HG03175 (cell line): Measurements from ENCODE around the gene SEPTIN11.

ENCODE experiments used
- ATAC-seq: cut with Tn5 transposase; IDR thresholded peaks from one replicate; pipeline ENCODE4 v1.9.1; 2021; ENCODE audit warnings: mild to moderate bottlenecking, moderate library complexity; ENCODE audit not compliant: unreplicated experiment

SEPTIN11 gene

DNA sequence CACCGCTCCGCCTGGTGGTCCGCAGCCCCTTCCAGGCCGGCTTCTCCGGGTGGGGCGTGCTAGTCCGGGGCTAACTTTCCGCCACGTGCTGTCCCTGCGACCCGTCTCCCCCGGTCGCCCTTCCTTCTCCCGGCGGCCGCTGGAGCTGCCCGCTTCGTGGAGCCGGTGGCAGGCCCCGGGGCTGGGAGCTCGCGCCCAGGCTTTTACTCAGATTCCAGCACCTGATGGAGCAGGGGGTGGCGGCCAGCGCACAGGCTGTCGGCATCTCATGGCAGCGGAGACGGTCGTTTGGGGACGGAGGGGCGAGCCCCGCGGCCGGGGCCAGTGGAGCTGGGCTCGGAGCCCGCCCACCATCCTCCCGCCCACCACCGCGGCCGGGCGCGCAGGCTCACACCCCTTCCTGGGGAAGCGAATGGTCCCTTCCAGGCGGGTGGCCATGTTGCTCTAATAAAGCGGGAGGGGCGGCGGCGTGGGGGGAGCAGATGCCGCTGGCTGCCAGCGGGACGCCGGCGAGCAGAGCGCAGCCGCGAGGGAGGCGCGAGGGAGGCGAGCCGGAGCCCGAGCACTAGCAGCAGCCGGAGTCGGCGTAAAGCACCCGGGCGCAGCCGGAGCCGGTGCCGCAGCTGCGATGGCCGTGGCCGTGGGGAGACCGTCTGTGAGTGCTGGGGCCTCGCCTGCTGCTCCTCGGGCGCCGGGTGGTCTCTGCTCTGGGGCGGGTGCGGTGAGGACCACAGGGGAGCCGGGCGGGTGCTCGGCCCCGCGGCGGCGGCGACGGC lies at the start of gene SEPTIN11:
Gene SEPTIN11, plus strand, starts transcription at position 477 of the 776 bp plus-strand sequence. Its CDS starts 152 bp downstream, at position 629.
- ATAC-seq = peak; percentile 73

GRCh38 chr4:76902233-76902890 lies 47.2 kb upstream of the SEPTIN11 start:
- ATAC-seq = no peak

DNA sequence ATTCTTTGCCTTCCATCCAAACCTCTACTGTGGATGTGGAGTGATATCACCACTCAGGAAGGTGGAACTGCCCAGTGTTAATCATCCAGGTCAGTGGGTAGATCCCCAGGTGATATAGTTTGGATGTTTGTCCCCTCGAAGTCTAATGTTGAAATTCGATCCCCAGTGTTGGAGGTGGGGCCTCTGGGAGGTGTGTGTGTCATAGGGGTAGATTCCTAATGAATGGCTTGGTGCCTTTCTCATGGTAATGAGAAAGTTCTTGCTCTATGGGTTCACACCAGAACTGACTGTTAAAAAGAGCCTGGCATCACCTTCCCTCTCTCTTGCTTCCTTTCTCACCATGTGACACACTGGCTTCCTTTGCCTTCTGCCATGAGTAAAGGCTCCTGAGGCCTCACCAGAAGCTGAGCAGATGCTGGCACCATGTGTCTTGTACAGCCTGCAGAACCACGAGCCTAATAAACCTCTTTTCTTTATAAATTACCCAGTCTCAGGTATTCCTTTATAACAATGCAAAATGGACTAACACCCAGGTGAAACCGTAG lies 44.8 kb upstream of the SEPTIN11 start:
- no peak for ATAC-seq

GRCh38 chr4:76905521-76905920 lies 44.0 kb upstream of the SEPTIN11 start:
- ATAC-seq = no peak

- no peak for ATAC-seq
These were observed 39.8 kb upstream of the SEPTIN11 start for GRCh38 chr4:76909711-76910110.

DNA sequence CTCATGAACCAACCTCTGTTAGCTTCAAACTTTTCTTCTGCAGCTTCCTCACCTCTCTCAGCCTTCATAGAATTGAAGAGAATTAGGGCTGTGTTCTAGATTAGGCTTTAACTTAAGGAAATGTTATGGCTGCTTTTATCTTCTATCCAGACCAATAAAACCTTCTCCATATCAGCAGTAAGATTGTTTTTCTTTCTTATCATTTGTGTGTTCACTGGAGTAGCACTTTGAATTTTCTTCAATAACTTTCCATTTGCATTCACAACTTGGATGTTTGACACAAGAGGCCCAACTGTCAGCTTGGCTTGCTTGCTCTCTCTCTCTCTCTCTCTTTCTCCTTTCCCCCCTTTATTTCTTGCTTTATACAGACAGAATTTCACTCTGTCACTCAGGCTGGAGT lies 28.8 kb upstream of the SEPTIN11 start:
- no peak for ATAC-seq

- ATAC-seq = no peak
These were observed 25.8 kb upstream of the SEPTIN11 start for GRCh38 chr4:76923619-76924357.

GRCh38 chr4:76926841-76927240 lies 22.7 kb upstream of the SEPTIN11 start:
- ATAC-seq = no peak

DNA sequence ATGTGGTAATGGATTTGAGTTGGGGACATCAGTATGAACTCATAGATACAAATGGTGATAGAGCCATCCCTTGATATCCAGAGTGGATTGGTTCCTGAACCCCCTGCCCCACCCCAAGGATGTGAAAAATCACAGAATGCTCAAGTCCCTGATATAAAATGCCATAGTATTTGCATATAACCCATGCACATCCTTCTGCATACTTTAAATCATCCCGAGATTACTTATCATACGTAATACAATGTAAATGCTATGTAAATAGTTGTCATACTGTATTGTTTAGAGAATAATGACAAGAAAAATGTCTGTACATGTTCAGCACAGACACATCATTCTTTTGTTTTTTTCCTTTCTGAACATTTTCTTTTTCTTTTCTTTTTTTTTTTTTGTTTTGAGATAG lies 18.9 kb upstream of the SEPTIN11 start:
- ATAC-seq = no peak

DNA sequence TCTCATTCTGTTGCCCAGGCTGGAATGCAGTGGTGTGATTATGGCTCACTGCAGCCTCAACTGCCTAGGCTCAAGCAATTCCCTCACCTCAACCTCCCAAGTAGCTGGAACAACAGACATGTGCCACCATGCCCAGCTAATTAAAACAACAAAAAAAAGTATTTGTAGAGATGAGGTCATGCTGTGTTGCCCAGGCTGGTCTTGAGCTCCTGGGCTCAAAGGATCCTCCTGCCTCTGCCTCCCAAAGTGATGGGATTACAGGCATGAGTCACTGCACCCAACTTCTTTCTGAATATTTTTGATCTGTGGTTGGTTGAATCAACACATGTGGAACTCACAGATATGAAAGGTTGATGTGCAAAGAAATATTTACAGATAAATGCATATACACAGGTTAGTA lies 18.5 kb upstream of the SEPTIN11 start:
- no peak for ATAC-seq

DNA sequence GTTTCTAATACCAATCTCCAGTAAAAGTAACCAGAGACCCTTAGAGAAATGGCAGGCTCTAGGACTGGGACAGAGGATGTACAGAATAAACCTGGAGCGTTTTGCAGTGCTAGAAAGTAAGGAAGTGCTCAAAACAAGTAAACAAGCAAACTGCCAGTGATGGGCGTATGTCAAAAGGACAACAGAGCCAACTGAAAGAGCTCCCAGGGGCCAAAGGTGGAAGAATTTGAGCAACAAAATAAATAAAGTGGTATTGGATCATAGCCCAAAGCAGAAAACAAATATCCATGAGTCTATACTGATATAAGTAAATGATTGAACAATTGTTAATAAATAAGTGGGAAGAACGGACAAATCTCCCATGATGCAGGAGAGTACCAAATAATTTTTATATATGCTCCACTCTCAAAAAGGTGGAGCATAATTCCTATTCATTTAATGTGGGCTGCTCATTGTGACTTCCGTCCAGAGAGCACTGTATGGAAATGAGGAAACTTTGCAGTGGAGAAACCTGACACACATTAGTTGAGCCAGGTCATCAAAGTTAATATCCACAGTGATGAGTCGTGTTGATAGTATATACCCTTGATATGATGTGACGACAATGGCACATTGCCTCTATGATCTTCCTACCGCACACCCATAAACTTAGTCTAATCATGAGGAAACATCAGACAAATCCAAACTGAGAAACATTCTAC lies 17.8 kb upstream of the SEPTIN11 start:
- no peak for ATAC-seq

DNA sequence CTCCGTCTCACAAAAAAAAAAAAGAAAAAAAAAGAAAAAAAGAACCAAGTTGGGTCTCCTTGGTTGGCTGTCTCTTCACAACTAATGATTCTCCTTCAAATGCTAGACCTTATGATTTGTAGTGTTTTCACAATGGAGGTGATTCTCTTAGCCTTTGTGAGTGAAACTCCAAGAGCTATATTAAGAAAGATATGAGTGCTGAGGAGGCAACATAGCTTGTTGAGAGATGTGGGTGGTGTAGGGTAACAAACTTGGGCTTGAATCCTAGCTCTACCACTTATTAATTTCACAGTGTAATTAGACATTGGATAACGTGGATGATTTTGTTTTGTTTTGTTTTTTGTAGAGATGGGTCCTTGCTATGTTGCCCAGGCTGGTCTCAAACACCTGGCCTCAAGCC lies 10.4 kb upstream of the SEPTIN11 start:
- no peak for ATAC-seq

DNA sequence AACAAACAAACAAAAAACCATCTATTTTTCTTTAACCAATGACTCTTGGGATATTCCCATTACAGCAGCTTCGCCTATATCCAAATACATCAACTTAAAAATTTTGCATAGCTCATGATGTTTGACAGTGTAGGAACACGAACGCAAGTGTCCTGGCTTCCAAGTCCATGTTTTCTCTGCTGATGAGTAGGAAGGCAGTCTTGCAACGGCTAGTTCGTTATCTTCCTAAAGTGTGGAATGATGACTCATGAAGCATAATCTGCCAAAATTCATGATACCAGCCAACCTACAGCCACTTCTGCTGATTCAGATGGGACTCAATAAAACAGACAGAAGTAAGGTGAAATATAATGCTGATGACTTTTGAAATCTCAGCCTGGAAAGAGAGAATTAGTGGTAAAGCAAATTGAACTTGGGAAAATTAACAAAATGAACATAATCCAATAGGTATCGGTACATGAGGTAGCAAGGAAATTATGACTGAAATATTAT lies 6.4 kb upstream of the SEPTIN11 start:
- no peak for ATAC-seq

DNA sequence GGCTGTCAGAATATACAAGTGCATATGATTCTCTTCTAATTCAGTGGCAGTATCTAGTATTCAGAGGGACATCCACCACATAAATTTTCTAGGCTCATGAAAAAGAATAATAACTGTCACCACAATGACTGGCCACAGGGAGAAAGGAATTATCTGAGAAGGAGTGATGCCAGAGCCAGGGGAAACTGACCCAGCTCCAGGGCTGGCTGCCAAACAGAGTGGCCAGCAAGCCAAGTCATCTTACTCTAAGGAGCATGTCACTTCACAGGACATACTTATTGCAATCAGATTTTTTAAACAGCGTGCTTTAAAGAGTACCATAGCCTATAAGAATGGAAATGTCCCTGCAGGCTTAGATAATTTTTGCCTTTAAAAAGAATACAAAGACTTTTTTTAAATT lies 5.8 kb upstream of the SEPTIN11 start:
- ATAC-seq = no peak

- no peak for ATAC-seq
These were observed 2.2 kb upstream of the SEPTIN11 start for GRCh38 chr4:76947369-76947768.

GRCh38 chr4:76948443-76949275 lies 893 bp upstream of the SEPTIN11 start:
- ATAC-seq = peak; percentile 53

GRCh38 chr4:76950052-76950955 lies 752 bp downstream of the SEPTIN11 start:
- peak; percentile 21 for ATAC-seq

- no peak for ATAC-seq
These were observed 1.6 kb downstream of the SEPTIN11 start for GRCh38 chr4:76950956-76951671.
